Keratinocyte (primary cell): ENCODE data around the gene CASP14. TPM values are rescaled to one million over a fixed set of nuclear protein-coding genes. Genes with fewer than 3 reads are reported as not detected.
A peak's percentile ranks its signal among the peaks of the same experiment; 100 is the strongest.

Source experiments
- DNase-seq: peaks from one replicate; pipeline ENCODE4 v3.0.0-alpha.2; 2011; ENCODE audit warnings: low read depth, missing footprints, low spot score
- FAIRE-seq: peaks from 2 replicates; lab custom pipeline; 2011; peaks lifted over from hg19 to GRCh38; lab: Jason Lieb, UNC
- H2AFZ ChIP-seq: 2 replicates; pipeline ENCODE4 v1.6.0; 2012; ENCODE audit warnings: low read length, control low read depth, inconsistent platforms; ENCODE audit not compliant: control insufficient read depth
- H3K27ac ChIP-seq: 2 replicates; pipeline ENCODE4 v1.5.1; 2011; ENCODE audit warnings: low read length; ENCODE audit not compliant: control insufficient read depth, insufficient read depth
- H3K27me3 ChIP-seq: 3 replicates; pipeline ENCODE4 v1.6.0; 2011; ENCODE audit warnings: low read length; ENCODE audit not compliant: control insufficient read depth, insufficient read depth; ENCODE audit errors: extremely low read depth
- H3K36me3 ChIP-seq, 2 experiments: 2 replicates in 1 of 2; 3 replicates in 1 of 2; pipeline ENCODE4 v1.5.1; 2011; ENCODE audit warnings: low read length in 2 of 2, mild to moderate bottlenecking in 1 of 2; ENCODE audit not compliant: control insufficient read depth in 2 of 2, insufficient read depth in 2 of 2; ENCODE audit errors: extremely low read depth in 1 of 2
- H3K4me1 ChIP-seq: 3 replicates; pipeline ENCODE4 v1.5.1; 2011; ENCODE audit warnings: low read length; ENCODE audit not compliant: control insufficient read depth, insufficient read depth; ENCODE audit errors: extremely low read depth
- H3K4me2 ChIP-seq: 3 replicates; pipeline ENCODE4 v1.6.0; 2011; ENCODE audit warnings: low read depth, low read length; ENCODE audit not compliant: control insufficient read depth, insufficient read depth; ENCODE audit errors: extremely low read depth
- H3K4me3 ChIP-seq, 3 experiments: fragments of 200-600 bp in 1 of 3; sonication (generic) in 1 of 3; 2 replicates in 2 of 3; 3 replicates in 1 of 3; pipeline ENCODE4 v1.5.1; 2011 to 2016; ENCODE audit warnings: low read length in 3 of 3, mild to moderate bottlenecking in 3 of 3, control low read depth in 2 of 3, inconsistent platforms in 1 of 3, low read depth in 1 of 3, mixed read lengths in 1 of 3, mixed run types in 1 of 3, moderate library complexity in 1 of 3; ENCODE audit not compliant: control insufficient read depth in 2 of 3, insufficient read depth in 2 of 3; ENCODE audit errors: extremely low read depth in 1 of 3
- H3K79me2 ChIP-seq: 2 replicates; pipeline ENCODE4 v1.6.0; 2012; ENCODE audit warnings: low read length; ENCODE audit not compliant: control insufficient read depth, insufficient read depth
- H3K9ac ChIP-seq: 3 replicates; pipeline ENCODE4 v1.6.0; 2011; ENCODE audit warnings: low read length; ENCODE audit not compliant: control insufficient read depth, insufficient read depth; ENCODE audit errors: extremely low read depth
- H3K9me1 ChIP-seq: 3 replicates; pipeline ENCODE4 v1.6.0; 2011; ENCODE audit warnings: low read length; ENCODE audit not compliant: control insufficient read depth, insufficient read depth; ENCODE audit errors: extremely low read depth
- H3K9me3 ChIP-seq: 2 replicates; pipeline ENCODE4 v1.5.1; 2012; ENCODE audit warnings: low read depth, low read length; ENCODE audit not compliant: control insufficient read depth
- H4K20me1 ChIP-seq: 3 replicates; pipeline ENCODE4 v1.6.0; 2011; ENCODE audit warnings: low read length; ENCODE audit not compliant: control insufficient read depth, insufficient read depth; ENCODE audit errors: extremely low read depth
- EZH2 ChIP-seq: IDR thresholded peaks from one replicate; pipeline ENCODE4 v1.6.1; 2012; ENCODE audit warnings: inconsistent platforms, mild to moderate bottlenecking, low read length, moderate library complexity
- dilution Hi-C: fragments of 300-500 bp; cut with MboI; formaldehyde crosslinking; loops from one replicate; pipeline ENCODE4 v1.7.0; 2020; ENCODE audit warnings: low sequenced_read_pairs; ENCODE audit not compliant: extremely low pct_ligation_motif_present
- polyA plus RNA-seq, 5 experiments: library from polyadenylated mRNA; depleted of rRNA in 3 of 5; stranded (reverse) in 3 of 5; stranded (forward) in 1 of 5; unstranded in 1 of 5; fragments of >200 nt; gene quantifications; 1 replicate in 1 of 5; 2 replicates in 3 of 5; 3 replicates in 1 of 5; pipeline versions ENCODE4 v1.2.1 to v1.2.3, GENCODE V29; 2011 to 2012; ENCODE audit warnings: missing spikeins in 2 of 5, low read depth in 1 of 5, low replicate concordance in 1 of 5
- TF ChIP-seq, protein P1 (sequence below), 3 experiments: IDR thresholded peaks in 1 of 3; conservative IDR thresholded peaks in 1 of 3; optimal IDR thresholded peaks in 1 of 3; 2 replicates in 2 of 3; 3 replicates in 1 of 3; pipeline versions ENCODE3 to v1.5.1; 2011; ENCODE audit warnings: low read length in 3 of 3, mild to moderate bottlenecking in 3 of 3, moderate library complexity in 2 of 3, control low read depth in 1 of 3, inconsistent platforms in 1 of 3; ENCODE audit not compliant: insufficient read depth in 2 of 3; ENCODE audit errors: extremely low read depth in 1 of 3

The CASP14 gene
- polyA plus RNA-seq, 1 donor (not counting 4 experiments of a cell fraction or from before 2014, with no cell fraction given): 122 TPM

DNA sequence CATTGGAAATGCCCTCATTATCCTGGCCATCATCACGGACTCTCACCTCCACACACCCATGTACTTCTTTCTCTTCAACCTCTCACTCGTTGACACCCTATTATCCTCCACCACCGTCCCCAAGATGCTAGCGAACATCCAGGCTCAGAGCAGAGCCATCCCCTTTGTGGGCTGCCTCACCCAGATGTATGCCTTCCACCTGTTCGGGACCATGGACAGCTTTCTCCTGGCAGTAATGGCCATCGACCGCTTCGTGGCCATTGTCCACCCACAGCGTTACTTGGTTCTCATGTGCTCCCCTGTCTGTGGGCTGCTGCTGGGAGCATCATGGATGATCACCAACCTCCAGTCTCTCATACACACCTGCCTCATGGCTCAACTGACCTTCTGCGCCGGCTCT lies 37.9 kb downstream of the CASP14 start:
- TF ChIP-seq, protein P1, sequence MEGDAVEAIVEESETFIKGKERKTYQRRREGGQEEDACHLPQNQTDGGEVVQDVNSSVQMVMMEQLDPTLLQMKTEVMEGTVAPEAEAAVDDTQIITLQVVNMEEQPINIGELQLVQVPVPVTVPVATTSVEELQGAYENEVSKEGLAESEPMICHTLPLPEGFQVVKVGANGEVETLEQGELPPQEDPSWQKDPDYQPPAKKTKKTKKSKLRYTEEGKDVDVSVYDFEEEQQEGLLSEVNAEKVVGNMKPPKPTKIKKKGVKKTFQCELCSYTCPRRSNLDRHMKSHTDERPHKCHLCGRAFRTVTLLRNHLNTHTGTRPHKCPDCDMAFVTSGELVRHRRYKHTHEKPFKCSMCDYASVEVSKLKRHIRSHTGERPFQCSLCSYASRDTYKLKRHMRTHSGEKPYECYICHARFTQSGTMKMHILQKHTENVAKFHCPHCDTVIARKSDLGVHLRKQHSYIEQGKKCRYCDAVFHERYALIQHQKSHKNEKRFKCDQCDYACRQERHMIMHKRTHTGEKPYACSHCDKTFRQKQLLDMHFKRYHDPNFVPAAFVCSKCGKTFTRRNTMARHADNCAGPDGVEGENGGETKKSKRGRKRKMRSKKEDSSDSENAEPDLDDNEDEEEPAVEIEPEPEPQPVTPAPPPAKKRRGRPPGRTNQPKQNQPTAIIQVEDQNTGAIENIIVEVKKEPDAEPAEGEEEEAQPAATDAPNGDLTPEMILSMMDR (optimal IDR thresholded peaks at IDR 0.05 in 1 of 3, IDR thresholded peaks at IDR 0.05 in 1 of 3, conservative IDR thresholded peaks at IDR 0.05 in 1 of 3; ENCODE audit: extremely low read depth in 1 of 3, insufficient read depth in 2 of 3, low read length in 3 of 3): no peak
- TF ChIP-seq EZH2: no peak
- dilution Hi-C loops: no loop called here
- Histone ChIP-seq H3K9me1 (no peaks in the 10 kb centered on the region), H3K4me3 (no peak overlapping the region), H4K20me1 (no peaks in the 10 kb centered on the region), H3K36me3 (no peaks in the 10 kb centered on the region), H3K79me2 (no peaks in the 10 kb centered on the region), H3K4me2 (no peak overlapping the region), H3K9ac (no peak overlapping the region), H3K9me3 (no peaks in the 10 kb centered on the region), H2AFZ (no peak overlapping the region), H3K4me1 (no peaks in the 10 kb centered on the region), H3K27me3 (no peaks in the 10 kb centered on the region), H3K27ac (no peak overlapping the region)
- DNase-seq: no peak
- FAIRE-seq: no peak

DNA sequence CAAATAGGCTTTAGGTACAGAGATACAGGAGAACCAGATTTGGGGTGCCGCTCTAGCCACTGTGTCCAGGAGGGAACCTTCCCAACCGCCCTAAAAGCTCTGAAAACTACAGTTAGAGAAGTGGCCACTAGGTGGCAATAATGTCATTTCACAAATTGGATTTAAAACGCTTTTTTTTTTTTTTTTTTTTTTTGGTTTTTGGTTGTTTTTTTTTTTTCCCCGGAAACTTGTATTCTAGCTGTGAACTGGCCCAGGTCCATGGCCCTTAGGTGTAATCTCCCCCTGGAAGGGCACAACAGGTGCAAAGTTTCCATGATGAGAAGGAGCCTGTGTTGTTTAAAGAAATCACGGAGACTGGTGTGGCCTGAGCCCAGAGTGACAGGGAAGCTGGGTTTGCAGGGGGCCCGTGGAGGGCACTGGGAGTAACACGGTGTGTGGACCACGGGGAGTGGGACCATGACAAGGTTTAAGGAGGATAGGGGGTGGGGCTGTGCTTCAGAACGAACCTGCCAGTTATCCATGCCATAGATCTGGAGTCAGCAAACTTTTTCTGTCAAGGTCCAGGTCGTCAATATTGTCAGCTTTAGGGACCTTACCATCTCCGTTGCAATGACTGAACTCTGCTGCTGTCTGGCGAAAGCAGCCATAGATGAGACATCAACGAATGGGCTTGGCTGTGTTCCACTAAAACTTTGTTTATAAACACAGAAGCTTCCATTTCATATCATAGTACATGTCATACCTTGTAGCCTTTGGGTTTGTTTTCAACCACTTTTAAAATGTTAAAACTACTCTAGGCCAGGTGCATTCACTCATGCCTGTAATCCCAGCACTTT lies 42.9 kb downstream of the CASP14 start:
- DNase-seq: no peak
- TF ChIP-seq, protein P1 (optimal IDR thresholded peaks at IDR 0.05 in 1 of 3, IDR thresholded peaks at IDR 0.05 in 1 of 3, conservative IDR thresholded peaks at IDR 0.05 in 1 of 3; ENCODE audit: extremely low read depth in 1 of 3, insufficient read depth in 2 of 3, low read length in 3 of 3): peak; percentile 45 to 60 (median 55)
- no peak for TF ChIP-seq EZH2
- Histone ChIP-seq H3K9me3 (no peaks in the 10 kb centered on the region), H3K9ac (no peak overlapping the region), H3K79me2 (no peaks in the 10 kb centered on the region), H3K36me3 (no peaks in the 10 kb centered on the region), H4K20me1 (no peaks in the 10 kb centered on the region), H3K4me2 (peak overlapping the region; percentile 37), H2AFZ (peak overlapping the region; percentile 0), H3K9me1 (no peaks in the 10 kb centered on the region), H3K4me3 (no peak overlapping the region), H3K4me1 (no peaks in the 10 kb centered on the region), H3K27ac (no peak overlapping the region), H3K27me3 (no peaks in the 10 kb centered on the region)
- dilution Hi-C loops: no loop called here
- FAIRE-seq: no peak
